Measurements from ENCODE around the gene JKAMP.

The JKAMP gene

DNA sequence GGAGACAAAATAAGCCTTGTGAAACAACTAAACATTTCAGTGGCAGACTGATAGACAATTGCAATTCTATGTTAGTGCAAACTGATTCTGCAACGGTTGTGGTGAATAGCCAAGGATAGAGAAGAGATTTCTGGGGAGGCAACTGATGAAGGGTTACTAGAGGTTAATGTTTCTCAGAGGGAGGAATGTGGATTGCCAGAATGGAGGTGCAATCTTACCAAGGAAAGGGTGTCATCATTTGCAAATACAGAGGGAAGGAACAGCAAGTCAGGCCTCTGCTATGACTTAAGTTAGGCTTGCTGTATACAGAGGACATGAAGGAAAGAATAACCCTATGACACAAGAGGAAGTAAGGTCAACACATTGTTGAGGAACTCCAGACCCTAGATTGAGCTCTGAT lies 56.5 kb downstream of the JKAMP start:
- Histone ChIP-seq H3K27me3 (ENCODE audit: insufficient read depth, low read length) (no peaks in the 10 kb centered on the region), H3K27ac (ENCODE audit: low read depth, low read length) (no peak overlapping the region), H3K4me3 (ENCODE audit: low read length) (no peak overlapping the region), H3K36me3 (ENCODE audit: insufficient read depth, low read length) (no peaks in the 10 kb centered on the region), H3K9ac (ENCODE audit: low read depth, low read length) (no peak overlapping the region), H3K9me3 (ENCODE audit: insufficient read depth, low read depth, low read length) (no peaks in the 10 kb centered on the region), H3K4me1 (ENCODE audit: insufficient read depth, low read length) (no peaks in the 10 kb centered on the region; the same call in 1 of the 2 replicates)
- WGBS: 76% methylated on average over 1 of the region's 1 CpG

- no CpG with 5 or more reads among the region's 2 CpGs for WGBS
- no peak overlapping the region for H3K4me3 ChIP-seq (ENCODE audit: low read length)
- H3K27ac ChIP-seq (ENCODE audit: low read depth, low read length): no peak overlapping the region
- no peaks in the 10 kb centered on the region for H3K9me3 ChIP-seq (ENCODE audit: insufficient read depth, low read depth, low read length)
- H3K4me1 ChIP-seq (ENCODE audit: insufficient read depth, low read length): no peaks in the 10 kb centered on the region; the same call in 1 of the 2 replicates
- H3K36me3 ChIP-seq (ENCODE audit: insufficient read depth, low read length): no peaks in the 10 kb centered on the region
- no peaks in the 10 kb centered on the region for H3K27me3 ChIP-seq (ENCODE audit: insufficient read depth, low read length)
- no peak overlapping the region for H3K9ac ChIP-seq (ENCODE audit: low read depth, low read length)
Observed at GRCh38 chr14:59541731-59542130, 57.4 kb downstream of the JKAMP start.

- Histone ChIP-seq H3K9me3 (ENCODE audit: insufficient read depth, low read depth, low read length) (no peaks in the 10 kb centered on the region), H3K4me3 (ENCODE audit: low read length) (no peak overlapping the region), H3K27me3 (ENCODE audit: insufficient read depth, low read length) (no peaks in the 10 kb centered on the region), H3K27ac (ENCODE audit: low read depth, low read length) (no peak overlapping the region), H3K9ac (ENCODE audit: low read depth, low read length) (no peak overlapping the region), H3K36me3 (ENCODE audit: insufficient read depth, low read length) (no peaks in the 10 kb centered on the region), H3K4me1 (ENCODE audit: insufficient read depth, low read length) (no peaks in the 10 kb centered on the region; the same call in 1 of the 2 replicates)
- WGBS: 76% methylated on average over 7 of the region's 7 CpGs
Observed at GRCh38 chr14:59543873-59544272, 59.6 kb downstream of the JKAMP start.

- Histone ChIP-seq H3K9me3 (ENCODE audit: insufficient read depth, low read depth, low read length) (peaks cover 8% of the 10 kb centered on the region), H3K9ac (ENCODE audit: low read depth, low read length) (no peak overlapping the region), H3K4me3 (ENCODE audit: low read length) (no peak overlapping the region), H3K4me1 (ENCODE audit: insufficient read depth, low read length) (no peaks in the 10 kb centered on the region; the same call in 1 of the 2 replicates), H3K27ac (ENCODE audit: low read depth, low read length) (no peak overlapping the region), H3K27me3 (ENCODE audit: insufficient read depth, low read length) (no peaks in the 10 kb centered on the region), H3K36me3 (ENCODE audit: insufficient read depth, low read length) (no peaks in the 10 kb centered on the region; the same call in 1 of the 2 replicates)
- WGBS: 100% methylated on average over 2 of the region's 2 CpGs
Observed at GRCh38 chr14:59547310-59547709, 63.0 kb downstream of the JKAMP start.
